ENCODE results near the gene LRP1.
A peak's percentile ranks its signal among the peaks of the same experiment; 100 is the strongest.

Gene LRP1

DNA sequence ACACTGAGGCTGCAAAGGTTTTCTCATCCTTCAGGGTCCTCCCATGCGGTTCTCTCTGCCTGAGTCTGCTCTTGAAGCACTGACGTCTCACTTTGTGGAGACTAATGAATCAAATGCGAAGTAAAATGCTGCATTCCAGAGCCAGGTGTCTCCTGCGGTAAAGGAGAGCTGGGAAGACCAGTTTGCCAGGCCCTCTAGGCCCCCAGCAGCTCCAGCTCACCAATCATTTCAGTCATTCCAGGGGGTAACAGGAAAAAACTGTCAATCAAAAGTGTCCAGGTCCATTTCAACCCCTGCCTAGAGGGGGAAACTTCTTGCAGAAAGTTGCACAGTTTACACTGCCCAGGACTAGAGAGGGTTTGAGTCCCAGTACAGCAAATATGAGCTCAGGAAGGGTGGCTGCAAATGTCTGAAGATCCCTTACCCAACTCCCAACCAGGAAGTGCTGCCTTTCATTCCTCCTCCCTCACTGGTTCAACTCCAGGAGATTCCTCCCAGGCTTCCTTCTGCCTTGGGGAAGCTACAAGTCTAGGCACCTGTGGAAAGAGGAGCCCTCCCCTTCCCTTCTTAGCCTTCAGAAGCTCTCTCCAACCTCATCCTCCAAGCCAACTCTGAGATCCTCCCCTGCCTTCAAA, 85.6 kb downstream of the LRP1 start:
- no peak for DNase-seq

DNA sequence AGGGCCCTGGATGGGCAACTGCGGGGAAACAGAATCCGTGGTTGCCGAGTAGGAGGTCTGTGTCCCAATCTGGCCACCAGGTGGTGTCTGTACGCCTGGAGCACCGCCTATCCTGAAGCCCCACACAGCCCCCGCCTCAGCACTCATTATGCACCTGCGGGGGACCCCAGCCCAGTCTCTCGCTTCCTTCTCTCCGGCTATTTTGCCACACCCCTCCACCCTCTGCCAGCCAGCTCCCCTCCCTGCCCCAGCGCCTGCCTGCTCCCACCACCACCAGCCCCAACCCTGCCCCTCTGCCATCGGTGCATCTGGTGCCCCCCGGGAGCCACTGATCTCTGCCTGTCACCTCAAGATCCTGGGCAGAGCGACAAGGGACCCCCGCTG, 86.1 kb downstream of the LRP1 start:
- peak; percentile 59 for DNase-seq

DNA sequence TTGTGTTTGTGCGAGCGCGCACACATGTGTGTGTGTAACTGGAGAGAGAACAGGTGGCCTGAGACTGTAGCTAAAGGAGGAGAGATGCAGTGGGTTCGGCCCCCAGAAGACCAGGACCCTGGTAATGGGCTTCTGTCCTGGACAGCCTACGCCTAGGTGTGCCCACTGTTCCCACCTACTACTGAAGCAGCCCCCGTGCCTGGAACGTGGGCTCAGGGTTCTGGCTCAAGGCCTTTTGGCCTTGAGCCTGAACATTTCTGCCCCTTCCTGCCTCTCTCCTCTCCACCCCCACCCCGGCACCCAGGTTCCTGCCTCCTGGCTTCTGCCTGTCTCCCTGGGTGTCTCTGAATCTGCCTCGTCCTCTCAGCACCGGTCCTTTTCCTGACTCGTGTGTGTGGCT, 86.8 kb downstream of the LRP1 start:
- no peak for DNase-seq

DNA sequence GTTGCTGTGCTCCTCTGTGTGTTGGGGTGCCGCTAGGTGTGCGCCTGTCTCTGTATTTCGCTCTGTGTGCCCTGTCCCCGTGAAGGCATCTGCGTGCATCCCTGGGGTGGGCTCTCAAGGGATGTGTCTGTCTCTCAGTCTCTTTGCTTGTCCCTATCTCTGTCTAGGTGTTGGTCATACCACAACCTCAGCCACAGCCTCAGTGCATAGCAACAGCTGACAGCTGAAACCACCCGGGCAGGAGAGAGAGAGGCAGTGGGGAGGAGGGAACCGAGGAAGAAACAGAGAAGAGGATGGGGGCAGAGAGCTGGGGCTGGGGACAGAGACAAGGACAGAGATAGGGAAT, 87.4 kb downstream of the LRP1 start:
- DNase-seq: no peak

DNA sequence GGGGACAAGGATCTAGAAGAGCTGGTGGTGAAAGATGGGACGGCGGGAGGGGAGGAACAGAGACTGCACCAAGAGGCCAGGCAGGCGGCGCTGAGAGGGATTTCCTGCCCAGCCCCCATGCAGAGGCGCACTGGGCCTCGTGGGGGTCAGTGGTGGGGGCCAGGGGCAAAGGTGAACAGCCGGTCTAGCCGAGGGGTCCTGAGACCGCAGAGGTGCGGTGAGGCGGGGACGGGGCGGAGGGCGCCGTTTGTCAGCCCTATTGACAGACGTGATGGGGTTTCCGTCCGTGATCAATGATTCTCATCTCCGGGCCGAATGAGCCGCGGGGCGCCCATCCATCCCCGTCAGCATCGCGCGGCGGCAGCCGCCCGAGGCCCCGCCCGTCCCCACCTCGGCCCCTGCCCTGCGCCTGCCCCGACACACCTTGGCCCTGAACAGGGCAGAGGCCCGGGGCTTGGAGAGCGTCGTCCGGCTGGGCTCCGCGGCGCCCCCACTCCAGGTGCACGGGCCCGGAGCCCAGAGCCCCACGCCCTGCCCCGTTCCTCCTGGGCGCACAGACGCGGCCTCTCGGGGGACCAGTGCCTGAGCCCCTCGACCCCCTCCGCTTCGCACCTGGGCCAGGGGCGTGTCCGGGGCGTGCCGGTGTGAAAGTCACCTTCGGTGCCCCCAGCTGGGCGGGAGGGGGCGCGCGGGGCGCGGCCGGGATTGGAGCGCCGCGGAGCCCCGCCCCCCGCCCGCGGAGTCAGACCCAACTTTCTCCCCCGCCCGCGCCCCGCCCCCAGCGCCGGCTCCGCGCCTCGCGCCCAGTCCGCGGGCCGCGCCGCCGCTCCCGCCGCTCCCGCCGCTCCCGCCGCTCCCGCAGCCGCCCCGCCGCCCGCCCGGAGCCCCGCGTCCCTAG, 88.0 kb downstream of the LRP1 start, which contains the start of gene NXPH4:
NXPH4 (plus strand) TSS at position 781 of the 898 bp plus-strand sequence. CDS start 176 bp downstream, outside the sequence.
- DNase-seq: no peak

DNA sequence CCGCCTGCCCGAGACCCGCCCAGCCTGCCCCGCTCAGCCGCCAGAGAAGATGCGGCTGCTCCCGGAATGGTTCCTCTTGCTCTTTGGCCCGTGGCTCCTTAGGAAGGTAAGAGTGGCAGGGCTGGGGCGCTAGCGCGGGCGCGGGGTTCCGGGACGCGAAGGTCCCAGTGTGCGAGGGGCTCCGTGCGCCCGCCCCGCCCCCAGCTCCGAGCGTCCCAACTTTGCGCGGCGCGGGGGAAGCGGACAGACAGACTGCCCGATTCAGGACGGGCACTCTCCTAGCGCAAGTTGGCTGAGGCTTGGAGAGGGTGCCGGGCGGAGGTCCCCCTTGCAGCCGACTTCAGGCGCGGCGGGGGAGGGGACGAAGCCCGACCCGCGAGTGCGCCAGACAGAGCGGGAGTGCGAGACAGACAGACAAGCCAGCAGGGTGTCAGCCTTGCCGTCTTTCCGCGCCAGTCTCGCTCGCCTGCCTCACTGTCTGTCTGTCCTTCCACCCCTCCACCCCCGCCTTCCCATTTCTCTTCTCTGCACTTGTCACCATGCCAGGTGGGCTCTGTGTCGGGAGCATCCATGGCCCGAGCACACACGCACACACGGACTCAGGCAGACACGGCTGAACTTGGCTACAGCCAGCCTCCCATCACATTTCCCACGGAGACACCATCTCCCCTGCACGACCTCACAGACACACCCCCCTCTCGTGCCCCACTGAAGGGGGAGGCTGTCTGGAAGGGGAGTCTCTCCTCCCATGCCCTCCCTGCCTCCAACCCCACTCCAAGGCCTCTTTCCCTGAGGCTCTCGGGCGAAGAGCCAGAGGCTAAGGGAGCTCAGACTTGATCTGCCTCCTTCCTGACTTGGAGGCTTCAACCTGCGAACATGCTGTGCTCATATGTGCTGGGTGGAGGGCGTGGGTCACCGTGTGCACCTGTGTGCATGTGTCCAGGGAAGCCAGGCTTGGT, 88.9 kb downstream of the LRP1 start:
- no peak for DNase-seq

DNA sequence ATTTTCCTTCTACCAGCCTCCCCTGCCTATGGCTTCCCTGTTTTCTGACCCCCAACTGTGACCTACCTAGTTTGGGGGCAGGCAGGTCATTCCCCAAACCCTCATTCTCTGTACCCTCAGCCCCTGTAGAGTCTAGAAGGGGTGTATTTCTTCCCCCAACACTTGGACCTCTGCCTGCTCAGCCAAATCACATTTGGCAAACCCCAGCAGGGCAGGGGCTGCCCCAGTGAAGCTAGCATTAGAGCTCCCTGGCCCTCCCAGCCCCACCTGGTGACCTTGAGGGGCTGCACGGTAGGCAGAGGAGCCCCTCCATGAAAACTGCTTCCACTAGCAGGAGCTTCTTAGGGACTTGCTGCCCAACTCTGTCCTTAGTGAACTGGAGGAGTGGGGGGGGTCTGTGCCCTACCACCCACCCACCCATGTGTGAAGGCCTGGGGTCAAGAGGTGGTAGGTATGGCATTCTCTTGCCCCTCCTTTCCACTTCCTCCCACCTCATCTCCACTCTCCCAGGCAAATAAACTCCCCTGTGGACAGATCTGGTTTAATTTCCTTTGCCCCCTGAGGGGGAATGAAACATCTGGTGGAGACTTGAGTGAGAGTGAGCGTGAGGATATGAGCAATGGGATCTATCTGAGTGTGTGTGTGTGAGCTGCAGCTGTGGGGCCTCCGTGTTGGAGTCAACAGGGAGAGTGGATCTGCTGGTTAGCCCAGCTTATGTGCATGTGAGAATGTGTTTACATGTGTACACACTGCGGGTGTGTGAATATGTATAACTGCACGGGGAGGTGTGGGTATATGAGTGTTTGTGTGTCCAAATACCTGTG, 90.0 kb downstream of the LRP1 start:
- DNase-seq: no peak

DNA sequence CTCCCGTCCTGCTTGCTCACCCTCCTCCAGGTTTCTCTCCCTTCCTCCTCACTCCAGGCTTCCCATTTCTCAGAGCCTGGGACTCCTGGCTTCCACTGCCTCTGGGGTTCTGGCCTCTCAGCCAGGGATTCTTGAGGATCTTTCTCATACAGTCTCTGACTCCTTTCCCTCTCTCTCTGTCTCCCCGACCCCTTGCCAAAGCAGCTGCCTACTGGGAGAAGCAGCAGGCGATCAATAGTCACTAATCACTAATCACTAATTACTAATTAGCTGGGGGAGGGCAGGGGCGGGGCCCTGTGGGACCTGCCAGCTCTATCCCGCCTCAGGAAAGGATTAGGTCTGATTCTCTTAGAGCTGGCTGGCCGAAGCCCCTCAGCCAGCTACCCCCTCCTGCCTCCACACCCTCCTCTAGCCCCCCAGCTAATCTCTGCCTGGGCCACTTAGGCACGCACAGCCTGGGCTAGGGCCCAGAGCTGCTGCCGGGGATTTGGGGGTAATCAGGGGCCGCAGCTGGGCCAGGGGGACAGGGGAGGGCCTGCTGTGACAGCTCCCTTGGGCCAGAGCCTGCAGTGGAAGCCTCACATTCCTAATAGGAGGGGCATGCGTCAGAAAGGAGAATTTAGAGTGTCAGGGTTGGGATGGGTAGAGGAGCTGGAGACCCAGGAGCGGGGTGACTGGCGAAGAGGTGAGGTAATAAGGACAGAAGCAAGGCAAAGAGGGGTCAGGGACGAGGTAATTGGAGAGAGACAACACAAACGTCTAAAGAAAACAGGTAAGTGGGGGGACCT, 91.1 kb downstream of the LRP1 start:
- no peak for DNase-seq

DNA sequence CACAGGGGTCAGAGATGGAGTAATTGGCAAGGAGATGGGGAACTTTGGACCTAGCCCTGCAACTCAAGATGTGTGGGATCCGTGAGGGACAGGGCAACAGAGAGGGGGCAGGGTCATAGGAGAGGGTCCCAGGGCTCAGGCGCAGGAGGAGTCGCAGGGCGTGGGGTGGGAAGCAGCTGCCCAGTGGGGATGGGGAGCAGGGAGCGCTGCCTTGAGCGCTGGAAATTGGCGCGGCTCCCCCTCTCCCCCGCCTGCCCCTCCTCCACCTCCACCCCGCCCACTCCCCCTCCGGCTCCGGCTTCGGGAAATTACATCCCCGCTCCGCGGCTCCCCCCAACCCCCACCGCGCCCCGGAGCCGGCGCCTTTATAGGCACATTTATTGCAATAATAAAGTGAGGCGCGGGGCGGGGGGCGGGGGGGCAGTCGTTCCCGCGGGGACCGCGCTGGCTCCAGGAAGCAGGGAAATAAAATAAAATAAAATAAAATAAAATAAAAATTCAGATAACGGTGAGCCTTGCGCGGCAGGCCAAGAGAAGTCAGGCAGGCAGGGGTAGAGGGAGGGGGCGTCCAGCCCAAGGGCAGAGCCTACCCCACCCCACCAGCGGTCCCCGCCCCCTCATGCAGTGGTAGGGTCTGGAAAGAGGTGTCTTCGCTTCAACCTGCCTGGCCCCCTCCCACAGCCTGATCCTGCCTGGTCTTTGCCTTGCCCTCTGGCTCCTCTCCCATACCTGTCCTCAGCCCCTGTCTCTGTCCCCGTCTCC, 91.9 kb downstream of the LRP1 start:
- no peak for DNase-seq

DNA sequence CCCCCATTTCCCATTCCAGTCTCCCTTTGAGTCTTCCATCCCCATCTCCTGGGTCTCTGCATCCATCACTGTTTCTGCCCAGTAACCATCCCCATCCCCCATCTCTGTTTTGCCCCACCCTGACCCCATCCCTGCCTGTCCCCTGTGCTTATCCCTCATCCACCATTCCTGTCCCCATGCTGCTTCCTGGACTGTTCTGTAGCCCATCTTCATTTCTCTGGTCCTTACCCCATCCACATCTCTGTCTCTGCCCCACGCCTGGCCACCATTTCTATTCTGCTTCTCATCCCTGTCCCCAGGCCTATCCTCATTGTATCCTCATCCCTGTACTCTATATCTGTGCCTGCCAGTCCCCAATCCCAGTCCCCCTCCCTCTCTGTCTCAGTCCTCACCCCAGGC, 92.5 kb downstream of the LRP1 start:
- no peak for DNase-seq

DNA sequence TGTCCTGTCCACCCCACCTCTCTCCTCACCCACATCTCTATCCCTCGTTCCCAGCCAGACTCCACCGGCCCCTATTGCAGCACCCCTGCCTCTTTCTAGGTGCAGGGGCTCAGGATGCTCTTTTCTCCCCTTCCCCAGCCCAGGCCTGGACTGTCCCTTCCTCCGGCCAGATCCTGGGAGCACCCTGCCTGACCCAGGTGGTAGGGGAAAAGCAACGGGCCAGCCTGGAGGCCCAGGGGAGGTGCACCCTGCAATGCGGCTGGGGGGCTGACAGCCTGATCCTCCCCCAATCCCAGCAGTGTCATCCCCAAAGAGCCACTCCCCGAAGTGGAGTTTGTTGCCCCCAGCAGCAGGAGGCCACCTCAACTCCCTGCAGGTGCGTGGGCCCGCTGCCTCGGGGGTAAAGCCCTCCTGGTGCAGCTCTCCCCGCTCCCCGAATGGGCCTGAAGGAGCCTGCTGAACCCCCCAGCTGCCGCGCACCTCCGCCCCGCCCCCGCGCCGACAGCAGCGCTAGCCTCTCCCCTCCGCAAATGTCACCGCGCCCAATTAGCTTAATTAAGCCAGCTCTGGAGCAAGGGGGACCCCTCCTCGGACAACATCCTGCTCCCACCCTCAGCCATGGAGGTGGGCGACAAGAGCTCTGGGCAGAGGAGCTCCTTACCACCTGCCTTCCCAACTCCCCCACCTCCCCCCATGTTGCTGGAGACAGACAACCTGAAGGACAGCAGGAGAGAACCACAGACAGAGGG, 93.1 kb downstream of the LRP1 start:
- DNase-seq: no peak

DNA sequence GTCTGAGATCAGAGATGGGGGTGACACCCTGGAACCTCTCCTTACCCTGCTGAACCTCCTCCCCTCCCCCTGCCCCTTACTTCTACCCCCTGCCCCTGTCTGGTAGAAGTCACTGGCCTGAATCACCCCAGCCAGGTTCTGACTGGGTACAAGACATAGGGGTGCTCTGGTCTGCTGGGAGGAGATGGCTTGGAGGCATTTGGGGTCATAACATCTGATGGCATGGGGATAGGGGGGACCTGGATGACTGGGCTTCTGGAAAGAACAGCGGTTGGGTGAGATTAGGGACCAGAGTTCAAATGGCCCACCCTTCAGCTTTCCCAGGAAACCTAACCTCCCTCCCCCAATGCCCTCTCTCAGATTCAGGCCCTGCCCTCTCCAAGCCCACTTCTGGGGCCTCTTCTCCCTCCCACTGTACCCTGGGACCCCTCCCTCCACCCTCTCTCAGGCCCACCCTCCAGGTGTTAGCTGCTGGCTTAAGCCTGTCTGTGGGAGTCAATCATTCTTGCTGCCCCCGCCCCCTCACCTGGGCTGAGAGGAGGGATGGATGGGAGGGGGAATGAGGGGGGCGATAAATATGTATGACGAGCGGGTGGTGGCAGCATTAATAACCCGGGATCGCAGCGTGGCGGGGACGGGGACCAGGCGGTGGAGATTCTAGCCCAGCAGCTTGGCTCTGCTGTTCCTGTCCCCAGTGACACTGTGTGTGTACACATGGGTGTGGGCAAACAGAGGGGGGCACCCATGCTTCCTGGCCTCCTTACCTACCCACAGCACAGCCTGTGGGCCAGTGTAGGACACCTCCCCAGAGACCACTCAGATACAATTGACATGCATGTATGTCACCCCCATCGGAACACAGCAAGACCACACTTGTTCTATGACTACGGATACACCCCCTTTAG, 94.3 kb downstream of the LRP1 start:
- DNase-seq: no peak

DNA sequence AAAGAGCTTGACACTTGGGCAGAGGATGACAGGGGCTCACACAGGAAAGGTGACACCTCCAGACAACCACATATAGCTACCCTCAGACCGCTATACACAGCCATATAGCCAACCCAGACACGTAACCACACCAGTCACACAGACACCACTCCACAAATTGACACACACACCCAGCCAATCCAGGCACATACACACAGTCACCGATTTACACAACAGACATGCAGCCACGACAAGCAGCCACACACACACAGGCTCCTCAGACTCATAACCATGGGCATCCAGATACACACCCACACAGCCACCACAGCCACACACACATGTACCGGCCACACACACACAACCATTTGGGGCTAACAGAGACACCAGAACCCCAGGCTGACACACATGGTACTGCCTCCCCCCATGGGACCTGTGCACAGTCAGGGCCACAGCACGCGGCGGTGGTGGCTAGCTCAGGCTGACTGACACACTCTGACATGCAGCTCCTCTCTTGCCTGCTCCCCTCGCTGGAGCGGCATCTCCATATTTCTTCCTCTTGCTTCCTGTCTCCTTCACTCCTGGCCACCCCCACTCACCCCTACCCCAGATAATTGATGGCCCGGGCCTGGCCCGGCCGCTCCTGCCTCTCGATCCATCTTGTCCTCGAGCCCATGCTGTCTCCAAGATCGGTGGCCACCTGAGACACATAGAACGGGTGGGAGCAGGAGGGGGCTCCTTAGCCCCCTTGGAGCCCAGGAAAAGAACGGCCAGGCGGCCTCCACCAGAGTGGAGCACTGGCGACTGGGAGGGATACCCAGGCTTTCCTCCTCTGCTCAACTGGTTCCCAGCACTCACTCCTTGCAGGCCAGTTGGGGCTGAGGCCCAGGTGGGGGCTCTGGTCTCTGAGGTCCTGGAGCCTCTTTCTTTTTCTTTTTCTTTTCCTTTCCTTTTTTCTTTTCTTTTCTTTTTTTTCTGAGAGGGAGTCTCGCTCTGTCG, 95.2 kb downstream of the LRP1 start:
- DNase-seq: no peak

DNA sequence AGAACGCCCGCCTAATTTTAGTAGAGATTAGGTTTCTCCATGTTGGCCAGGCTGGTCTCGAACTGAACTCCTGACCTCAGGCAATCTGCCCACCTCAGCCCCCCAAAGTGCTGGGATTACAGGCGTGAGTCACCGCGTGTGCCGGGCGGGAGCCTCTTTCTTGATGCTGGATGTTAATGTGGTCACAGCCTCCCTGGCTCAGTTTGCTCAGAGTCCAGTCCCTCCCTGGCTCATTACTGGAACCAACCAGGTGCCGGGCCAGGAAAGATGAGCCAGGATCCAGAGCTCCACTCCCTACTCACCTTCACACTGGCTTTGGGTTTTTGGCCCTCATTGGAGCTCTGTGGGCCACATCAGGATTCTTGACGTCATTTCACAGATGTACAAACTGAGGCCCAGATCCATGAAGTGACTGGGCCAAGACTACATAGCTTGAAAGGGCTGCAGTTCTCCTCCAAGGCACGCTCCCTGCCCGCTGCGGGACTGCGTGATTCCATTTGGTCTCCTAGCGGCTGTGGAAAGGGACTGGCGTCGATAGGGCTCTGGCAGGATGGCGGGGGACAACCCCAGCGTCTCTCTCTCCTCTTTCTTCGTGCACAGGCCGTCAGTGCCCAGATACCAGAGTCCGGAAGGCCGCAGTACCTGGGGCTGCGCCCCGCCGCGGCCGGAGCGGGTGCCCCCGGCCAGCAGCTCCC, 96.1 kb downstream of the LRP1 start:
- DNase-seq: no peak

DNA sequence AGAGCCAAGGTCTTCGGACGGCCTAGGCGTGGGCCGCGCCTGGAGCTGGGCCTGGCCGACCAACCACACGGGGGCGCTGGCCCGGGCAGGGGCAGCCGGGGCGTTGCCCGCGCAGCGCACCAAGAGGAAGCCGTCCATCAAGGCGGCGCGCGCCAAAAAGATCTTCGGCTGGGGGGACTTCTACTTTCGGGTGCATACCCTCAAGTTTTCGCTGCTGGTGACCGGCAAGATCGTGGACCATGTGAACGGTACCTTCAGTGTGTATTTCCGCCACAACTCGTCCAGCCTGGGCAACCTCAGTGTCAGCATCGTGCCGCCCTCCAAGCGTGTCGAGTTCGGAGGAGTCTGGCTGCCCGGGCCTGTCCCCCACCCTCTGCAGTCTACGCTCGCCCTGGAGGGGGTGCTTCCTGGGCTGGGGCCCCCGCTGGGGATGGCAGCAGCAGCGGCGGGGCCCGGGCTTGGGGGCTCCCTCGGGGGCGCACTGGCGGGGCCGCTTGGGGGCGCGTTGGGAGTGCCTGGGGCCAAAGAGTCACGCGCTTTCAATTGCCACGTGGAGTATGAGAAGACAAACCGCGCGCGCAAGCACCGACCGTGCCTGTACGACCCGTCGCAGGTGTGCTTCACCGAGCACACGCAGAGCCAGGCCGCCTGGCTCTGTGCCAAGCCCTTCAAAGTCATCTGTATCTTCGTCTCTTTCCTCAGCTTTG, 96.8 kb downstream of the LRP1 start:
- no peak for DNase-seq

DNA sequence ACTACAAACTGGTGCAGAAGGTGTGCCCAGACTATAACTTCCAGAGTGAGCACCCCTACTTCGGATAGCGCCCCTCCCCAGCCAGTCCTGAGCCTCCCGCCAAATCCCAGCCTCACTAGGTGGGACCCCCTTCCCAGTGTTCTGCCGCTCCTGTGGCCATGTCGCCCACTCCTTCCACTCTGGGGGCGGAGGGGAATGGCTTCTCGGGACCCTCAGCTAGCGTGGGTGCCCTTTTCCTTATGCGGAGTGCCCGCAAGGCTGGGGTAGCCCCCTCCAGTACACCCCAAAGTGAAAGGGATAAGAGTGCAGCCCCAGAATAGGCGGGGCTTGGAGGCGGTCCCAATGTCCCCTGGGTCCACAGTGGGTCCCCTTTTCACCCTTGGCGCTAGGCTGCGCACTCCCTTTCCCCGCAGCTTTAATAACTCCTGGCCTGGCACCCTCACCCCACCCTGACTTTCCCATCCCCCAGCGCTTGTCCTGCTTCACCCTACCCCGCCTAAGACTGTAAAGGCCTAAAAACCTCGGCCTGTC, 97.5 kb downstream of the LRP1 start:
- DNase-seq: no peak
